Measurements from ENCODE around the gene DOCK1.

DNA sequence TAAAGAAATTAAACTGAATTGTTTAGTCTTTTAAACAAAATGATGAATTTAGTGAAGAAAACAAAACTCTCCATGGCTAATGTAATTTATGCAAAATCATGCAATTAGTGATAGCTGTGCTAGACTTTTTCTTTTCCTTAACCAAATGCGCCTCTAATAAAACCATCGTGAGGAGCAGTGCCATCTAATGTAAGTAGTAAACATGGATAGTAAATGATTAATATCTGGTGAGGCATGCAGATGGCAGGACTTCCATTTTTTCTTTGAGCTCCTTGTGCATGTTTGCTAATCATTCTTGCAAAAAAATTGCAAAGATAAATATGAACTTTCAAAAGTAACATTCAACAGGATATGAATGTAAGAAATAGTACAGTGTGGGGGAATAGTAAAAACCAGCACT, 288.9 kb downstream of the DOCK1 start:
- TF ChIP-seq, protein P1, sequence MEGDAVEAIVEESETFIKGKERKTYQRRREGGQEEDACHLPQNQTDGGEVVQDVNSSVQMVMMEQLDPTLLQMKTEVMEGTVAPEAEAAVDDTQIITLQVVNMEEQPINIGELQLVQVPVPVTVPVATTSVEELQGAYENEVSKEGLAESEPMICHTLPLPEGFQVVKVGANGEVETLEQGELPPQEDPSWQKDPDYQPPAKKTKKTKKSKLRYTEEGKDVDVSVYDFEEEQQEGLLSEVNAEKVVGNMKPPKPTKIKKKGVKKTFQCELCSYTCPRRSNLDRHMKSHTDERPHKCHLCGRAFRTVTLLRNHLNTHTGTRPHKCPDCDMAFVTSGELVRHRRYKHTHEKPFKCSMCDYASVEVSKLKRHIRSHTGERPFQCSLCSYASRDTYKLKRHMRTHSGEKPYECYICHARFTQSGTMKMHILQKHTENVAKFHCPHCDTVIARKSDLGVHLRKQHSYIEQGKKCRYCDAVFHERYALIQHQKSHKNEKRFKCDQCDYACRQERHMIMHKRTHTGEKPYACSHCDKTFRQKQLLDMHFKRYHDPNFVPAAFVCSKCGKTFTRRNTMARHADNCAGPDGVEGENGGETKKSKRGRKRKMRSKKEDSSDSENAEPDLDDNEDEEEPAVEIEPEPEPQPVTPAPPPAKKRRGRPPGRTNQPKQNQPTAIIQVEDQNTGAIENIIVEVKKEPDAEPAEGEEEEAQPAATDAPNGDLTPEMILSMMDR (conservative IDR thresholded peaks at IDR 0.05), result no peak
- no peak for TF ChIP-seq ZFX (IDR thresholded peaks at IDR 0.05)

Measured in C4-2B (cell line).